SU-DHL-6 (cell line): ENCODE data around the gene UNC5B.

Experiments
- EZH2phosphoT487 ChIP-seq: fragments of 200-600 bp; sonication (generic), shearing (Covaris generic); conservative IDR thresholded peaks from 2 replicates; pipeline ENCODE4 v1.6.1; 2018; ENCODE audit warnings: mild to moderate bottlenecking, antibody characterized with exemption, low read length, moderate library complexity, mixed read lengths
- TF ChIP-seq, protein P1 (sequence below): fragments of 200-600 bp; sonication (generic); IDR thresholded peaks from one replicate; pipeline ENCODE4 v1.5.1; 2017; ENCODE audit warnings: antibody characterized with exemption, mild to moderate bottlenecking, low read length, moderate library complexity; ENCODE audit not compliant: insufficient read depth, poor library complexity, severe bottlenecking

DNA sequence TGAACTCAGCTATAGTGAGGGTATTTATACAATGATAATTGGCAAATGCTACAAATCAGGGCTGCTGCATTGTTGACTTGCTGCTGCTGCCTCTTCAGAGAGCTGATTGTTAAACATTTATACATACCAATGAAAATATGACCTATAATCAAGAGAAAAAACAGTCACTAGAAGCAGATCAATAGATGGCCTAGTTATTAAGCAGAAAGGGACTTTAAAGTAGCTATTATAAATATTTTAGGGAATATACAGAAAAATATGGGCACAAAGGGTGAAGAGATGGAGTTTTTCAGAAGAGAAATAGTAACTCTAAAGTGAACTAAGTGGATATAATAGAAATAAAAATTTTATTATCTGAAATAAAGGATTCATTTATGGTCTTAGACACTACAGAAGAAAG is 14.4 kb upstream of the UNC5B start:
- TF ChIP-seq, protein P1, sequence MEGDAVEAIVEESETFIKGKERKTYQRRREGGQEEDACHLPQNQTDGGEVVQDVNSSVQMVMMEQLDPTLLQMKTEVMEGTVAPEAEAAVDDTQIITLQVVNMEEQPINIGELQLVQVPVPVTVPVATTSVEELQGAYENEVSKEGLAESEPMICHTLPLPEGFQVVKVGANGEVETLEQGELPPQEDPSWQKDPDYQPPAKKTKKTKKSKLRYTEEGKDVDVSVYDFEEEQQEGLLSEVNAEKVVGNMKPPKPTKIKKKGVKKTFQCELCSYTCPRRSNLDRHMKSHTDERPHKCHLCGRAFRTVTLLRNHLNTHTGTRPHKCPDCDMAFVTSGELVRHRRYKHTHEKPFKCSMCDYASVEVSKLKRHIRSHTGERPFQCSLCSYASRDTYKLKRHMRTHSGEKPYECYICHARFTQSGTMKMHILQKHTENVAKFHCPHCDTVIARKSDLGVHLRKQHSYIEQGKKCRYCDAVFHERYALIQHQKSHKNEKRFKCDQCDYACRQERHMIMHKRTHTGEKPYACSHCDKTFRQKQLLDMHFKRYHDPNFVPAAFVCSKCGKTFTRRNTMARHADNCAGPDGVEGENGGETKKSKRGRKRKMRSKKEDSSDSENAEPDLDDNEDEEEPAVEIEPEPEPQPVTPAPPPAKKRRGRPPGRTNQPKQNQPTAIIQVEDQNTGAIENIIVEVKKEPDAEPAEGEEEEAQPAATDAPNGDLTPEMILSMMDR: no peak
- TF ChIP-seq EZH2phosphoT487: no peak
